Activated naive CD8-positive, alpha-beta T cell treated with anti-CD3 and anti-CD28 coated beads, Interleukin-2, amount 50 U/mL, for 16 hours (primary cell): Measurements from ENCODE around the gene RCC2.

Experiments
- DNase-seq: peaks from one replicate; pipeline ENCODE4 v3.0.0-alpha.2; 2020; ENCODE audit warnings: low read depth, low spot score

RCC2 gene

GRCh38 chr1:17375651-17376050 lies 63.8 kb downstream of the RCC2 start:
- DNase-seq, result no peak

- DNase-seq, result no peak
Measured at GRCh38 chr1:17372955-17373354, 66.5 kb downstream of the RCC2 start.

GRCh38 chr1:17371896-17372295 lies 67.6 kb downstream of the RCC2 start, which contains the start of gene PADI6:
Gene PADI6, plus strand, starts transcription at chr1:17372196. Its CDS starts 50 bp downstream, at chr1:17372246.
- no peak for DNase-seq

GRCh38 chr1:17370618-17371017 lies 68.9 kb downstream of the RCC2 start:
- no peak for DNase-seq

- no peak for DNase-seq
Measured at GRCh38 chr1:17369466-17369865, 70.0 kb downstream of the RCC2 start.

- no peak for DNase-seq
Measured at GRCh38 chr1:17365293-17365692, 74.2 kb downstream of the RCC2 start.

- DNase-seq, result no peak
Measured at GRCh38 chr1:17363771-17364170, 75.7 kb downstream of the RCC2 start.

GRCh38 chr1:17363351-17363750 lies 76.1 kb downstream of the RCC2 start:
- DNase-seq, result no peak

- DNase-seq, result no peak
Measured at GRCh38 chr1:17361687-17362086, 77.8 kb downstream of the RCC2 start.

- no peak for DNase-seq
Measured at GRCh38 chr1:17360272-17360956, 79.1 kb downstream of the RCC2 start.

- DNase-seq, result no peak
Measured at GRCh38 chr1:17359808-17360207, 79.7 kb downstream of the RCC2 start.

GRCh38 chr1:17359031-17359430 lies 80.4 kb downstream of the RCC2 start:
- DNase-seq, result no peak

GRCh38 chr1:17358557-17358956 lies 80.9 kb downstream of the RCC2 start:
- DNase-seq, result no peak
